ENCODE measurements around the gene MAP2K6.

MAP2K6 gene

DNA sequence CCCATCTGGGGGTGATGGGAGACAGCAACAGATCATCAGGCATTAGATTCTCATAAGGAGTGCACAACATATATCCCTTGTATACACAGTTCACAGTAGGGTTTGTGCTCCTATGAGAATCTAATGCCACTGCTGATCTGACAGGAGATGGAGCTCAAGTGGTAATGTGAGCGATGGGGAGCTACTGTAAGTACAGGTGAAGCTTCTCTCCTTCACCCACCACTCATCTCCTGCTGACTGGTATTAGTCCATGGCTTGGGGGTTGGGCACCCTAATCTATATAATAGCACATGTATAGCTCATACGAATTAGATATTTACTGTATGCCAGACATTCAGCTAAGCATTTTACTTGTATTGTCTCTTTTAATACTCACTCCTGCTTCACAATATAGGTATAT is 101.7 kb downstream of the MAP2K6 start:
- no peaks in the 10 kb centered on the region for H3K4me1 ChIP-seq (ENCODE audit: insufficient read depth, low read length, poor library complexity, severe bottlenecking)
- no peak overlapping the region for H2AFZ ChIP-seq (ENCODE audit: low read length)
- H3F3A ChIP-seq (ENCODE audit: low read depth), result no peaks in the 10 kb centered on the region
- H4K20me1 ChIP-seq (ENCODE audit: insufficient read depth, low read length, poor library complexity, severe bottlenecking), result no peaks in the 10 kb centered on the region
- H3K4me2 ChIP-seq (ENCODE audit: low read depth, low read length, poor library complexity, severe bottlenecking), result no peak overlapping the region
- peaks cover 27% of the 10 kb centered on the region; the same call in 1 of the 2 replicates for H3K36me3 ChIP-seq (ENCODE audit: insufficient read depth, low read length)
- TF ChIP-seq, protein P1, sequence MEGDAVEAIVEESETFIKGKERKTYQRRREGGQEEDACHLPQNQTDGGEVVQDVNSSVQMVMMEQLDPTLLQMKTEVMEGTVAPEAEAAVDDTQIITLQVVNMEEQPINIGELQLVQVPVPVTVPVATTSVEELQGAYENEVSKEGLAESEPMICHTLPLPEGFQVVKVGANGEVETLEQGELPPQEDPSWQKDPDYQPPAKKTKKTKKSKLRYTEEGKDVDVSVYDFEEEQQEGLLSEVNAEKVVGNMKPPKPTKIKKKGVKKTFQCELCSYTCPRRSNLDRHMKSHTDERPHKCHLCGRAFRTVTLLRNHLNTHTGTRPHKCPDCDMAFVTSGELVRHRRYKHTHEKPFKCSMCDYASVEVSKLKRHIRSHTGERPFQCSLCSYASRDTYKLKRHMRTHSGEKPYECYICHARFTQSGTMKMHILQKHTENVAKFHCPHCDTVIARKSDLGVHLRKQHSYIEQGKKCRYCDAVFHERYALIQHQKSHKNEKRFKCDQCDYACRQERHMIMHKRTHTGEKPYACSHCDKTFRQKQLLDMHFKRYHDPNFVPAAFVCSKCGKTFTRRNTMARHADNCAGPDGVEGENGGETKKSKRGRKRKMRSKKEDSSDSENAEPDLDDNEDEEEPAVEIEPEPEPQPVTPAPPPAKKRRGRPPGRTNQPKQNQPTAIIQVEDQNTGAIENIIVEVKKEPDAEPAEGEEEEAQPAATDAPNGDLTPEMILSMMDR (conservative IDR thresholded peaks at IDR 0.05; ENCODE audit: low read length), result no peak
- no peak for TF ChIP-seq EZH2phosphoT487 (IDR thresholded peaks at IDR 0.05; ENCODE audit: borderline replicate concordance)
- no peaks in the 10 kb centered on the region for H3K9me3 ChIP-seq (ENCODE audit: insufficient read depth, low read depth, low read length)
- H3K79me2 ChIP-seq (ENCODE audit: insufficient read depth, low read length), result no peaks in the 10 kb centered on the region
- no peak overlapping the region for H3K4me3 ChIP-seq (ENCODE audit: low read length, poor library complexity, severe bottlenecking)
- H3K9ac ChIP-seq (ENCODE audit: low read depth, low read length, poor library complexity, severe bottlenecking), result no peak overlapping the region
- H3K9me2 ChIP-seq (replicated peaks; ENCODE audit: low read depth, low read length), result no peaks in the 10 kb centered on the region
- H3K27me3 ChIP-seq (ENCODE audit: insufficient read depth, low read length, poor library complexity, severe bottlenecking), result no peaks in the 10 kb centered on the region

DNA sequence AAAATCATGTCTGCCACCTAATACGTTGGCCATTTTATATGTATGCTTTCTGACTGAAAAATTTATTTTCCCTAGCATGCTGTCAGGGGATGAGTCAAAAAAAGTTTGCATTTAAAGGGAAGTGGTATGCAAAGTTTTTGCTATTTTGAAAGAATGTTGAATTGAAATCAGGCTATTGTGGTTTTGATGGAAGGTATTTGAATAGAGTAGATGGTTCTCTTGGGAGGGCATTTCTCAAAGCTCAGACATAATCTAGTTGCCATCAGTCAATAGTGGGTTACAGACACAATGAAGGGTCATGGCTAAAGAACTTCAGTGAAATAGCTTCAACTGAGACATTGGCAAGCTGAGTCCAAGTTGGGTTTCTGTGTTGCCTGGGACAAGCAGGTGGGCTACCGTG is 102.4 kb downstream of the MAP2K6 start:
- Histone ChIP-seq H3K4me2 (ENCODE audit: low read depth, low read length, poor library complexity, severe bottlenecking) (no peak overlapping the region), H3K9me2 (replicated peaks; ENCODE audit: low read depth, low read length) (no peaks in the 10 kb centered on the region), H3K79me2 (ENCODE audit: insufficient read depth, low read length) (no peaks in the 10 kb centered on the region), H3K4me1 (ENCODE audit: insufficient read depth, low read length, poor library complexity, severe bottlenecking) (no peaks in the 10 kb centered on the region), H3K36me3 (ENCODE audit: insufficient read depth, low read length) (peaks cover 31% of the 10 kb centered on the region; the same call in 1 of the 2 replicates), H2AFZ (ENCODE audit: low read length) (no peak overlapping the region), H3K9me3 (ENCODE audit: insufficient read depth, low read depth, low read length) (no peaks in the 10 kb centered on the region), H3K27me3 (ENCODE audit: insufficient read depth, low read length, poor library complexity, severe bottlenecking) (no peaks in the 10 kb centered on the region), H3F3A (ENCODE audit: low read depth) (no peaks in the 10 kb centered on the region), H3K4me3 (ENCODE audit: low read length, poor library complexity, severe bottlenecking) (no peak overlapping the region), H3K9ac (ENCODE audit: low read depth, low read length, poor library complexity, severe bottlenecking) (no peak overlapping the region), H4K20me1 (ENCODE audit: insufficient read depth, low read length, poor library complexity, severe bottlenecking) (no peaks in the 10 kb centered on the region)
- TF ChIP-seq, protein P1 (conservative IDR thresholded peaks at IDR 0.05; ENCODE audit: low read length), result no peak
- TF ChIP-seq EZH2phosphoT487 (IDR thresholded peaks at IDR 0.05; ENCODE audit: borderline replicate concordance), result no peak

DNA sequence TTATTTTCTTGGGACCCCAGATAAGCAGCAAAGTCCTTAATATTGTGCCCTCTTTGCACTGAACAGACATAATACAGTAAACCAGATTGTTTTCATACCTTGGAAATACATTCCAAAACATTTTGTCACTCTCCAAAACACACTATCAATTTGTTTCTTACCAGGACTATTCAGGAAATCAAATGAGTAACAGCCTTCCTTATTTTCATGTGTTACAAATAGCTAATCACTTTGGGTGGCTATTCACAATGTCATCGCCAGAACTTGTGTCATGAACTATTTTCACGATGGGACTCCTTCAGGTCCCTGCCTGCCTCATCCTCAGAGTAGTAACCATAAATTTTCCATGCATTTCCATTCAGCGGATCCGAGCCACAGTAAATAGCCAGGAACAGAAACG is 104.5 kb downstream of the MAP2K6 start:
- Histone ChIP-seq H3K79me2 (ENCODE audit: insufficient read depth, low read length) (no peaks in the 10 kb centered on the region), H2AFZ (ENCODE audit: low read length) (no peak overlapping the region), H3K27me3 (ENCODE audit: insufficient read depth, low read length, poor library complexity, severe bottlenecking) (no peaks in the 10 kb centered on the region), H3F3A (ENCODE audit: low read depth) (no peaks in the 10 kb centered on the region), H3K4me3 (ENCODE audit: low read length, poor library complexity, severe bottlenecking) (no peak overlapping the region), H3K36me3 (ENCODE audit: insufficient read depth, low read length) (peaks cover 40% of the 10 kb centered on the region; the same call in 1 of the 2 replicates), H3K9ac (ENCODE audit: low read depth, low read length, poor library complexity, severe bottlenecking) (no peak overlapping the region), H3K4me1 (ENCODE audit: insufficient read depth, low read length, poor library complexity, severe bottlenecking) (no peaks in the 10 kb centered on the region), H4K20me1 (ENCODE audit: insufficient read depth, low read length, poor library complexity, severe bottlenecking) (no peaks in the 10 kb centered on the region), H3K4me2 (ENCODE audit: low read depth, low read length, poor library complexity, severe bottlenecking) (no peak overlapping the region), H3K9me2 (replicated peaks; ENCODE audit: low read depth, low read length) (no peaks in the 10 kb centered on the region), H3K9me3 (ENCODE audit: insufficient read depth, low read depth, low read length) (no peaks in the 10 kb centered on the region)
- no peak for TF ChIP-seq EZH2phosphoT487 (IDR thresholded peaks at IDR 0.05; ENCODE audit: borderline replicate concordance)
- TF ChIP-seq, protein P1 (conservative IDR thresholded peaks at IDR 0.05; ENCODE audit: low read length), result no peak
